H1 (cell line): ENCODE results near the gene NSUN7. TPM values are rescaled to one million over a fixed set of nuclear protein-coding genes. Genes with fewer than 3 reads are reported as not detected.

Experiments used
- CTCF ChIA-PET: fragments of 300-600 bp; sonication (Branson Sonifier 250); formaldehyde crosslinking; loops from one replicate; lab custom pipeline; 2021; ENCODE audit not compliant: partially characterized antibody; lab: Charles Lee
- POLR2A ChIA-PET: fragments of 300-600 bp; sonication (Branson Sonifier 250); formaldehyde crosslinking; loops from one replicate; lab custom pipeline; 2021; ENCODE audit warnings: inconsistent platforms; ENCODE audit not compliant: partially characterized antibody; lab: Charles Lee
- DNase-seq, 2 experiments: peaks; one replicate each; pipeline versions ENCODE4 v3.0.0 to v3.0.0-alpha.2; 2010 to 2022; ENCODE audit warnings: low spot score in 2 of 2, low read depth in 1 of 2, mixed read lengths in 1 of 2
- FAIRE-seq: peaks from 2 replicates; lab custom pipeline; 2011; peaks lifted over from hg19 to GRCh38; lab: Jason Lieb, UNC
- H2AFZ ChIP-seq: 2 replicates; pipeline ENCODE4 v1.8.1; 2012; ENCODE audit warnings: low read length, inconsistent platforms
- H2AK5ac ChIP-seq: 2 replicates; pipeline ENCODE4 v1.6.1; 2013; ENCODE audit warnings: low read depth, low read length
- H2BK120ac ChIP-seq: replicated peaks from 2 replicates; pipeline ENCODE3; 2013; ENCODE audit warnings: low read depth, low read length, inconsistent platforms
- H2BK12ac ChIP-seq: 2 replicates; pipeline ENCODE4 v1.6.1; 2013; ENCODE audit warnings: low read depth, low read length
- H2BK15ac ChIP-seq: 2 replicates; pipeline ENCODE4 v1.6.1; 2013; ENCODE audit warnings: low read length
- H2BK20ac ChIP-seq: 2 replicates; pipeline ENCODE4 v1.6.1; 2013; ENCODE audit warnings: low read length
- H2BK5ac ChIP-seq: 2 replicates; pipeline ENCODE4 v1.6.1; 2013; ENCODE audit warnings: low read depth, low read length
- H3K14ac ChIP-seq: 2 replicates; pipeline ENCODE4 v1.6.1; 2013; ENCODE audit warnings: inconsistent platforms; ENCODE audit not compliant: insufficient read length
- H3K18ac ChIP-seq: 2 replicates; pipeline ENCODE4 v1.6.1; 2013; ENCODE audit warnings: low read length; ENCODE audit errors: extremely low read depth
- H3K23ac ChIP-seq: 2 replicates; pipeline ENCODE4 v1.6.1; 2013; ENCODE audit warnings: inconsistent platforms; ENCODE audit not compliant: insufficient read length
- H3K23me2 ChIP-seq: 2 replicates; pipeline ENCODE4 v1.6.1; 2013; ENCODE audit warnings: low read depth, low read length
- H3K27ac ChIP-seq: 2 replicates; pipeline ENCODE4 v1.6.1; 2011; ENCODE audit warnings: low read depth, low read length, inconsistent platforms
- H3K27me3 ChIP-seq, 4 experiments: replicated peaks in 1 of 4; 1 replicate in 1 of 4; 2 replicates in 3 of 4; pipeline versions ENCODE4 v1.6.1 to v1.8.1; 2011 to 2013; ENCODE audit warnings: low read length in 3 of 4, mild to moderate bottlenecking in 3 of 4, inconsistent platforms in 2 of 4, mixed read lengths in 2 of 4, moderate library complexity in 1 of 4; ENCODE audit not compliant: control insufficient read depth in 3 of 4, insufficient read depth in 3 of 4; ENCODE audit errors: extremely low read depth in 1 of 4
- H3K36me3 ChIP-seq, 4 experiments: 2 replicates each; pipeline versions ENCODE4 v1.6.1 to v1.8.1; 2011 to 2013; ENCODE audit warnings: mild to moderate bottlenecking in 4 of 4, low read length in 3 of 4, moderate library complexity in 2 of 4, control low read depth in 1 of 4, inconsistent platforms in 1 of 4; ENCODE audit not compliant: insufficient read depth in 4 of 4, control insufficient read depth in 2 of 4
- H3K4ac ChIP-seq: replicated peaks from 2 replicates; pipeline ENCODE3; 2013; ENCODE audit warnings: low read length, low read depth, mixed read lengths, inconsistent platforms; ENCODE audit not compliant: insufficient read length
- H3K4me1 ChIP-seq, 4 experiments: replicated peaks in 1 of 4; 1 replicate in 1 of 4; 2 replicates in 3 of 4; pipeline versions ENCODE4 v1.6.1 to v1.8.1; 2011 to 2013; ENCODE audit warnings: low read length in 3 of 4, inconsistent platforms in 2 of 4, mixed read lengths in 1 of 4; ENCODE audit not compliant: insufficient read depth in 4 of 4, control insufficient read depth in 3 of 4
- H3K4me2 ChIP-seq, 2 experiments: 2 replicates each; pipeline versions ENCODE4 v1.6.1 to v1.8.1; 2011 to 2013; ENCODE audit warnings: low read depth in 2 of 2, low read length in 2 of 2, control low read depth in 1 of 2, inconsistent platforms in 1 of 2, mild to moderate bottlenecking in 1 of 2; ENCODE audit not compliant: insufficient read depth in 1 of 2
- H3K4me3 ChIP-seq, 4 experiments: fragments of 200-600, 300-600 bp in 1 of 4; sonication (generic), shearing (Covaris generic), sonication (Bioruptor Twin) in 1 of 4; 2 replicates each; pipeline versions ENCODE4 v1.5.1 to v1.8.1; 2011 to 2016; ENCODE audit warnings: low read length in 4 of 4, low read depth in 3 of 4, control low read depth in 2 of 4, inconsistent platforms in 2 of 4, mild to moderate bottlenecking in 2 of 4, mixed read lengths in 1 of 4, moderate library complexity in 1 of 4; ENCODE audit not compliant: insufficient read depth in 2 of 4; ENCODE audit errors: extremely low read depth in 1 of 4
- H3K56ac ChIP-seq: replicated peaks from 2 replicates; pipeline ENCODE3; 2013; ENCODE audit warnings: low read depth, mild to moderate bottlenecking, mixed read lengths, low read length, inconsistent platforms; ENCODE audit not compliant: insufficient read length
- H3K79me1 ChIP-seq: 2 replicates; pipeline ENCODE4 v1.6.1; 2013; ENCODE audit warnings: low read depth, low read length, control low read depth
- H3K79me2 ChIP-seq, 2 experiments: 2 replicates each; pipeline versions ENCODE4 v1.6.1 to v1.8.1; 2012 to 2013; ENCODE audit warnings: low read length in 2 of 2, mild to moderate bottlenecking in 2 of 2, inconsistent platforms in 1 of 2; ENCODE audit not compliant: insufficient read depth in 2 of 2, control insufficient read depth in 1 of 2
- H3K9ac ChIP-seq, 4 experiments: replicated peaks in 1 of 4; 1 replicate in 1 of 4; 2 replicates in 3 of 4; pipeline versions ENCODE4 v1.6.1 to v1.8.1; 2011 to 2013; ENCODE audit warnings: low read depth in 3 of 4, low read length in 3 of 4, control low read depth in 2 of 4, mild to moderate bottlenecking in 2 of 4, moderate library complexity in 2 of 4, inconsistent platforms in 1 of 4; ENCODE audit errors: extremely low read depth in 1 of 4
- H3K9me3 ChIP-seq, 2 experiments: 2 replicates each; pipeline versions ENCODE4 v1.6.1 to v1.8.1; 2012 to 2013; ENCODE audit warnings: mild to moderate bottlenecking in 2 of 2, moderate library complexity in 2 of 2, control low read depth in 1 of 2, inconsistent platforms in 1 of 2, low read depth in 1 of 2, low read length in 1 of 2, mixed read lengths in 1 of 2; ENCODE audit not compliant: insufficient read depth in 2 of 2
- H4K20me1 ChIP-seq, 2 experiments: replicated peaks in 1 of 2; 2 replicates each; pipeline versions ENCODE3 to v1.8.1; 2011 to 2013; ENCODE audit warnings: inconsistent platforms in 2 of 2, low read length in 2 of 2, mild to moderate bottlenecking in 1 of 2; ENCODE audit not compliant: insufficient read depth in 2 of 2, control insufficient read depth in 1 of 2
- H4K5ac ChIP-seq: 2 replicates; pipeline ENCODE4 v1.6.1; 2013; ENCODE audit warnings: low read length, low read depth, mixed read lengths, inconsistent platforms; ENCODE audit not compliant: insufficient read length
- H4K8ac ChIP-seq: 2 replicates; pipeline ENCODE4 v1.8.0; 2013; ENCODE audit warnings: mild to moderate bottlenecking, moderate library complexity, low read length, inconsistent platforms; ENCODE audit not compliant: insufficient read depth; ENCODE audit errors: extremely low read depth
- H4K91ac ChIP-seq: replicated peaks from 2 replicates; pipeline ENCODE3; 2013; ENCODE audit warnings: low read length, mixed read lengths, inconsistent platforms; ENCODE audit not compliant: insufficient read length
- BCL11A ChIP-seq, 2 experiments: IDR thresholded peaks; one replicate each; pipeline ENCODE4 v1.6.1; 2011; ENCODE audit warnings: low read depth in 2 of 2, low read length in 2 of 2, mild to moderate bottlenecking in 2 of 2
- RAD21 ChIP-seq, 2 experiments: IDR thresholded peaks in 1 of 2; conservative IDR thresholded peaks in 1 of 2; 2 replicates each; pipeline ENCODE4 v1.6.1; 2011; ENCODE audit warnings: low read depth in 2 of 2, low read length in 2 of 2, improper control_type of control experiment in 1 of 2, inconsistent platforms in 1 of 2, mild to moderate bottlenecking in 1 of 2, moderate library complexity in 1 of 2
- WGBS, 2 experiments: shearing (Covaris generic) in 1 of 2; methylation state at CpG; one replicate each; pipeline versions ENCODE4 v1.1.6 to v1.1.7; 2013 to 2015; ENCODE audit warnings: low lambda C conversion rate in 2 of 2, mixed read lengths in 2 of 2, inconsistent platforms in 1 of 2, low coverage in 1 of 2, missing lambda C conversion rate in 1 of 2; ENCODE audit not compliant: insufficient replicate concordance in 2 of 2, insufficient coverage in 1 of 2, insufficient read length in 1 of 2; ENCODE audit errors: extremely low coverage in 1 of 2, missing lambda C conversion rate in 1 of 2; 5-methylcytosine and 5-hydroxymethylcytosine counted together
- polyA plus RNA-seq, 7 experiments: library from polyadenylated mRNA; depleted of rRNA in 3 of 7; stranded (reverse) in 5 of 7; unstranded in 2 of 7; fragments of >200 nt in 5 of 7; fragments of 200-250 nt in 2 of 7; gene quantifications; 1 replicate in 5 of 7; 2 replicates in 1 of 7; 4 replicates in 1 of 7; pipeline versions ENCODE4 v1.2.1 to v1.2.3, GENCODE V29; 2011 to 2013; ENCODE audit warnings: missing spikeins in 2 of 7, mixed read lengths in 2 of 7
- total RNA-seq: library from RNA; stranded (reverse); fragmentation: NEBNext Ultra II Directional; extraction: Animal tissue kit (Norgen Biotek cat#: 25700); gene quantifications from 2 replicates; pipeline ENCODE4 v1.2.1, GENCODE V29; 2021

Gene NSUN7
- total and polyA plus RNA-seq, 2 of the 8 experiments (the other 6 are each of a cell fraction or from before 2014, with no cell fraction given): 8.8 to 24.4 TPM

DNA sequence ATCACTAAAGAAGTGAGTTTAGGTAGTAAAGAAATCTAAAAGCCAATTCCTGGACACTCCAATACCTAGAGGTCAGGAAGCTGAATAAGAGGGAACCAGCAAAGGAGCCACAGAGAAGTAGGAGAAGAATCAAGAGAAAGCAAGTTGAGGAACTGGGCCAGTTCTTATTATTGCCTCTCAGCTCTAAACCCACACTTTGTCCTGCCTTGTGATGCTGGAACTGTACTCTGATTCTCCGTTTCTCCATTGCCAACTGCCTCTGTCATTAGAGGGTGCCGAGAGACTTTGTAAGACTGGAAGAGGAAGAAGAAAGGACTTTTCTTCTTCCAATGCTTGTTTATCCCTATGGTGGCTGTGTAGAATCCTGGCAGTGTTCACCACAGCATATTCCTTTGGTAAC, 38.6 kb downstream of the NSUN7 start:
- Histone ChIP-seq H4K91ac (no peak overlapping the region), H3K4me2 (no peak overlapping the region), H2BK5ac (no peak overlapping the region), H4K8ac (no peak overlapping the region), H3K9ac (no peak overlapping the region), H3K79me2 (no peaks in the 10 kb centered on the region), H3K23me2 (no peaks in the 10 kb centered on the region), H2BK20ac (no peak overlapping the region), H3K9me3 (no peaks in the 10 kb centered on the region), H2BK12ac (no peak overlapping the region), H3K56ac (no peak overlapping the region), H2AFZ (no peak overlapping the region), H3K4ac (no peak overlapping the region), H4K20me1 (no peaks in the 10 kb centered on the region), H2BK120ac (no peak overlapping the region), H2AK5ac (no peak overlapping the region), H3K4me1 (no peaks in the 10 kb centered on the region), H3K79me1 (no peaks in the 10 kb centered on the region), H3K23ac (no peak overlapping the region), H3K18ac (no peak overlapping the region), H2BK15ac (no peak overlapping the region), H3K4me3 (no peak overlapping the region), H3K27me3 (peaks cover 0 to 1% (median 0%) of the 10 kb centered on the region in 4 experiments; a peak in 1 of 7 replicates), H4K5ac (no peak overlapping the region), H3K36me3 (peaks cover 0 to 2% (median 0%) of the 10 kb centered on the region in 4 experiments; a peak in 1 of 8 replicates), H3K14ac (no peak overlapping the region), H3K27ac (no peak overlapping the region)
- POLR2A ChIA-PET: no interaction called here
- TF ChIP-seq BCL11A (IDR thresholded peaks at IDR 0.05; ENCODE audit: low read depth in 2 of 2, low read length in 2 of 2) (no peak), RAD21 (IDR thresholded peaks at IDR 0.05 in 1 of 2, conservative IDR thresholded peaks at IDR 0.05 in 1 of 2; ENCODE audit: low read depth in 2 of 2, low read length in 2 of 2) (peak in 1 of 2 experiments; percentile 4; a peak in 1 of 4 replicates)
- CTCF ChIA-PET: no interaction called here
- DNase-seq (no peak), FAIRE-seq (no peak)
- WGBS, 2 experiments: 86% methylated on average over 2 of the region's 2 CpGs; no CpG with 5 or more reads in 1 of the 2 experiments
